Adrenal gland (tissue), 12 donors: Measurements from ENCODE around the gene INHBC. TPM values are rescaled to one million over a fixed set of nuclear protein-coding genes. Genes with fewer than 3 reads are reported as not detected.
"Not testable (repeated sequence)": the region's sequence is repeated elsewhere in the genome, so short reads cannot be mapped to it uniquely, and the experiment has no call there.

ENCODE experiments used
- DNase-seq, 7 donors: peaks; one replicate each; pipeline ENCODE4 v3.0.0-alpha.2; 2019 to 2020
- H3K27ac ChIP-seq, 5 donors: fragments of 200-600 bp; sonication (generic) in 4 of 5; 1 replicate in 3 of 5; 2 replicates in 2 of 5; pipeline versions ENCODE4 v1.5.1 to v1.8.0; 2016 to 2020; ENCODE audit warnings: mild to moderate bottlenecking in 1 of 5
- H3K27me3 ChIP-seq: fragments of 200-600 bp; 2 replicates; pipeline ENCODE4 v1.8.0; 2021
- H3K36me3 ChIP-seq, 2 donors: fragments of 200-600 bp; replicated peaks in 1 of 2; 1 replicate in 1 of 2; 2 replicates in 1 of 2; pipeline versions ENCODE4 v1.5.1 to v1.8.0; 2018 to 2022
- H3K4me1 ChIP-seq, 2 donors: fragments of 200-600 bp; replicated peaks in 1 of 2; 1 replicate in 1 of 2; 2 replicates in 1 of 2; pipeline versions ENCODE4 v1.5.1 to v1.8.0; 2018 to 2021
- H3K4me3 ChIP-seq, 4 donors: fragments of 200-600 bp; sonication (generic) in 3 of 4; one replicate each; pipeline ENCODE4 v1.5.1; 2016 to 2018
- H3K9me3 ChIP-seq, 3 donors: fragments of 200-600 bp; sonication (generic) in 1 of 3; replicated peaks in 1 of 3; 1 replicate in 2 of 3; 2 replicates in 1 of 3; pipeline versions ENCODE4 v1.5.1 to v1.8.0; 2016 to 2021
- CTCF ChIP-seq, 6 experiments: fragments of 450-650 bp in 4 of 6; fragments of 200-600 bp in 2 of 6; sonication (generic) in 1 of 6; IDR thresholded peaks; 1 replicate in 5 of 6; 2 replicates in 1 of 6; pipeline versions ENCODE4 v1.5.1 to v1.8.0; 2016 to 2021; ENCODE audit warnings: antibody characterized with exemption in 6 of 6, mild to moderate bottlenecking in 2 of 6, moderate library complexity in 1 of 6
- POLR2A ChIP-seq, 2 donors: fragments of 450-650 bp; IDR thresholded peaks; one replicate each; pipeline ENCODE4 v1.6.1; 2017; ENCODE audit warnings: antibody characterized with exemption in 2 of 2, mild to moderate bottlenecking in 2 of 2, moderate library complexity in 1 of 2
- WGBS, 4 donors: extraction: QIAGEN DNeasy Blood & Tissue Kit in 2 of 4; methylation state at CpG; one replicate each; pipeline versions ENCODE4 v1.1.5 to v1.1.7; 2013 to 2017; 5-methylcytosine and 5-hydroxymethylcytosine counted together
- intact Hi-C, 2 donors: fragments of 100-400 bp; cut with DNase I; formaldehyde crosslinking; loops; one replicate each; pipeline versions ENCODE4 v1.14.1 to v1.15.0; 2022 to 2023
- polyA plus RNA-seq, 3 donors: library from polyadenylated mRNA; stranded (reverse); fragments of 200-250 nt in 2 of 3; fragments of 350-450 nt in 1 of 3; fragmentation: Illumina TruSeq in 1 of 3; extraction: RNeasy Lipid Tissue Mini Kit (QIAGEN cat#74804) in 1 of 3; gene quantifications; one replicate each; pipeline ENCODE4 v1.2.3, GENCODE V29; 2013 to 2014
- total RNA-seq, 9 donors: library from RNA; depleted of rRNA in 4 of 9; stranded (reverse); fragments of >200 nt in 4 of 9; fragments of 120-200 nt in 1 of 9; fragmentation: NEBNext Ultra II Directional in 1 of 9; extraction: Animal tissue kit (Norgen Biotek cat#: 25700) in 1 of 9; gene quantifications; one replicate each; pipeline versions ENCODE4 v1.1.0 to v1.2.4, GENCODE V29; 2013 to 2023
- donor health status: healthy with polysubstance abuse.
- donor health status: Bipolar disorder and iron deficiency.
- donor health status: DM: yes; HTN: yes; CAD: no.
- donor health status: DM: no; HTN: no; CAD: no.
- donor health status: DM: no; HTN: no; CAD: no.
- donor health status: DM: yes; HTN: yes; CAD: no.

Gene INHBC
- total and polyA plus RNA-seq, 12 donors = not detected

- no peak for TF ChIP-seq CTCF (IDR thresholded peaks at IDR 0.05)
- TF ChIP-seq POLR2A (IDR thresholded peaks at IDR 0.05) = no peak
- no peak overlapping the region for H3K27ac ChIP-seq
- 88 to 95% (median 93%) methylated on average over 2 of the region's 2 CpGs for WGBS, 4 donors
- no peaks in the 10 kb centered on the region for H3K4me1 ChIP-seq
- intact Hi-C loops = no loop called here
- no peaks in the 10 kb centered on the region for H3K9me3 ChIP-seq
- DNase-seq = no peak
- peaks cover 0 to 20% of the 10 kb centered on the region in 2 donors for H3K36me3 ChIP-seq
- H3K4me3 ChIP-seq = no peak overlapping the region
- no peaks in the 10 kb centered on the region for H3K27me3 ChIP-seq
These were observed 37.1 kb upstream of the INHBC start for GRCh38 chr12:57397441-57397840.

DNA sequence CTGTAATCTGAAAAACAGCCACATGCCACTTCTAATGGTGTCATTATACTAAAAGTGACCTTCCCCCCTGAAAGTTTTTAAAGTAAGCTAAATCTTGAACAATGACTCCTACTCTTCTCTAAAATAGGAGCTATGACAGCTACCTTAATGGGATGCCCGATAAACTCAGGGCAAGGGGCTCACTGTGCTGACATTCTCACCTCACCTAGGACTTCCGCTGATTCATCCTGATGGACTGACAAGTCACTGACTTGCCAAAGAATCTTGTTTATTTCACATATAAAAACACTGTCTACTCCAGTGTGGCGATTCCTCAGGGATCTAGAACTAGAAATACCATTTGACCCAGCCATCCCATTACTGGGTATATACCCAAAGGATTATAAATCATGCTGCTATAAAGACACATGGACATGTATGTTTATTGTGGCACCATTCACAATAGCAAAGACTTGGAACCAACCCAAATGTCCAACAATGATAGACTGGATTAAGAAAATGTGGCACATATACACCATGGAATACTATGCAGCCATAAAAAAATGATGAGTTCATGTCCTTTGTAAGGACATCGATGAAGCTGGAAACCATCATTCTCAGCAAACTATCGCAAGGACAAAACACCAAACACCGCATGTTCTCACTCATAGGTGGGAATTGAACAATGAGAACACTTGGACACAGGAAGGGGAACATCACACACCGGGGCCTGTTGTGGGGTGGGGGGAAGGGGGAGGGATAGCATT is 34.7 kb upstream of the INHBC start:
- 93 to 98% (median 96%) methylated on average over 6 of the region's 7 CpGs for WGBS, 4 donors
- H3K27ac ChIP-seq, H3K36me3 ChIP-seq, H3K27me3 ChIP-seq, intact Hi-C loops, H3K4me1 ChIP-seq, DNase-seq, H3K9me3 ChIP-seq, H3K4me3 ChIP-seq: not testable (repeated sequence)

- no peak for DNase-seq
- Histone ChIP-seq H3K9me3 (no peaks in the 10 kb centered on the region), H3K4me3 (no peak overlapping the region), H3K4me1 (no peaks in the 10 kb centered on the region), H3K36me3 (no peaks in the 10 kb centered on the region), H3K27me3 (no peaks in the 10 kb centered on the region), H3K27ac (no peak overlapping the region)
- intact Hi-C loops = no loop called here
- no peak for TF ChIP-seq CTCF (IDR thresholded peaks at IDR 0.05)
- TF ChIP-seq POLR2A (IDR thresholded peaks at IDR 0.05) = no peak
- 72 to 84% (median 78%) methylated on average over 5 of the region's 5 CpGs for WGBS, 4 donors
These were observed 33.4 kb upstream of the INHBC start for GRCh38 chr12:57401165-57401564.

- H3K27me3 ChIP-seq, H3K9me3 ChIP-seq, H3K4me1 ChIP-seq, H3K36me3 ChIP-seq, DNase-seq, intact Hi-C loops, H3K27ac ChIP-seq, H3K4me3 ChIP-seq: not testable (repeated sequence)
- 89 to 97% (median 94%) methylated on average over 4 of the region's 4 CpGs for WGBS, 4 donors
These were observed 32.4 kb upstream of the INHBC start for GRCh38 chr12:57402156-57402555.

- Histone ChIP-seq H3K4me1 (no peaks in the 10 kb centered on the region), H3K36me3 (no peaks in the 10 kb centered on the region), H3K27me3 (no peaks in the 10 kb centered on the region), H3K27ac (no peak overlapping the region), H3K4me3 (no peak overlapping the region), H3K9me3 (no peaks in the 10 kb centered on the region)
- intact Hi-C loops = no loop called here
- no peak for DNase-seq
- TF ChIP-seq POLR2A (IDR thresholded peaks at IDR 0.05) (no peak), CTCF (IDR thresholded peaks at IDR 0.05) (no peak)
- WGBS, 4 donors = 89 to 97% (median 93%) methylated on average over 5 of the region's 5 CpGs
These were observed 29.5 kb upstream of the INHBC start for GRCh38 chr12:57404966-57405640.
